ENCODE results near the gene WFS1. TPM values are rescaled to one million over a fixed set of nuclear protein-coding genes. Genes with fewer than 3 reads are reported as not detected.

Gene WFS1
- total RNA-seq, 1 donor from 2014 or later, result 41.1 TPM

DNA sequence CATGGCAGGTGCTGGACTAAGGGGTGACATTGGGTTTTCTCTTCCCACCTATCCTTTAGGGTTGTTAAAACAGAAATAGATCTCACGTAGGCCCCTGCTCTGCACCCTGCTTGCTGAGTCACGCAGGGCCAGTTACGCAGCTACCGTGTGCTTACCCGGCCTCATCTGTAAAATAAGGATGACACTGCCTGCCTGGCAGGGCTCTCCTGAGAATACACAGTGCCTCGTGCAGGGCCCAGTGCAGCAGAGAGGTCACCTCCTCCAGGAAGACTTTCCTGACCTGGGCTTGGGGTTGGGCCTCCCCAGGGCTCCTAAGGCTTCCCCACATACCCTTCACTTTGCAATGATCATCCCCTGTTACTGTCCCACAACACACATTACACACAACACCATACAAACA is 35.7 kb upstream of the WFS1 start:
- TF ChIP-seq, protein P1, sequence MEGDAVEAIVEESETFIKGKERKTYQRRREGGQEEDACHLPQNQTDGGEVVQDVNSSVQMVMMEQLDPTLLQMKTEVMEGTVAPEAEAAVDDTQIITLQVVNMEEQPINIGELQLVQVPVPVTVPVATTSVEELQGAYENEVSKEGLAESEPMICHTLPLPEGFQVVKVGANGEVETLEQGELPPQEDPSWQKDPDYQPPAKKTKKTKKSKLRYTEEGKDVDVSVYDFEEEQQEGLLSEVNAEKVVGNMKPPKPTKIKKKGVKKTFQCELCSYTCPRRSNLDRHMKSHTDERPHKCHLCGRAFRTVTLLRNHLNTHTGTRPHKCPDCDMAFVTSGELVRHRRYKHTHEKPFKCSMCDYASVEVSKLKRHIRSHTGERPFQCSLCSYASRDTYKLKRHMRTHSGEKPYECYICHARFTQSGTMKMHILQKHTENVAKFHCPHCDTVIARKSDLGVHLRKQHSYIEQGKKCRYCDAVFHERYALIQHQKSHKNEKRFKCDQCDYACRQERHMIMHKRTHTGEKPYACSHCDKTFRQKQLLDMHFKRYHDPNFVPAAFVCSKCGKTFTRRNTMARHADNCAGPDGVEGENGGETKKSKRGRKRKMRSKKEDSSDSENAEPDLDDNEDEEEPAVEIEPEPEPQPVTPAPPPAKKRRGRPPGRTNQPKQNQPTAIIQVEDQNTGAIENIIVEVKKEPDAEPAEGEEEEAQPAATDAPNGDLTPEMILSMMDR (conservative IDR thresholded peaks at IDR 0.05), result no peak
- H3K36me3 Mint-ChIP-seq, result no peaks in the 10 kb centered on the region
- peaks cover 5% of the 10 kb centered on the region for H3K4me1 Mint-ChIP-seq (ENCODE audit: unreplicated experiment)
- H3K27ac Mint-ChIP-seq, result no peak overlapping the region
- H3K27me3 Mint-ChIP-seq, result peaks cover 15% of the 10 kb centered on the region
- H3K9me3 Mint-ChIP-seq, result no peaks in the 10 kb centered on the region
- H3K4me3 Mint-ChIP-seq, result no peak overlapping the region
- no peak for DNase-seq (ENCODE audit: extremely low spot score, unreplicated experiment)

DNA sequence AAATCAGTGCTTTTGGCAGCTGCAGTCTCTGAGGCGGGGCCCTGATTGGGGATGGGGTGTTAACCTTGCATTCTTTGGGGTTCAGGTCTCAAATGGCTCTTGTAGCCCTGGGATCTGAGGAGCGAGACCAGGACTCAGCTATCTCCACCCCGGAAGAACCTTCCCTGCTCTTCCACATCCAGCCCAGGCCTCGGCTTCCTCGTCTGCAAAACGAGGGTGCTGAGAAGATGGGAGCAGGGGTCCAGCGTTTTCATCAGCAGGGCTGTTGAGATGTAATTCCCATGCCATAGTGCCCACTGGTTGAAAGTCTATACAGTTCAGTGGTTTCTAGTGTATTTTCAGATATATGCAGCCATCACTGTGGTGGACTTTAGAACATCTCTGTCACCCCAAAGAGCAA is 34.6 kb upstream of the WFS1 start:
- H3K4me3 Mint-ChIP-seq, result no peak overlapping the region
- H3K36me3 Mint-ChIP-seq, result no peaks in the 10 kb centered on the region
- peaks cover 5% of the 10 kb centered on the region for H3K4me1 Mint-ChIP-seq (ENCODE audit: unreplicated experiment)
- no peaks in the 10 kb centered on the region for H3K9me3 Mint-ChIP-seq
- no peak overlapping the region for H3K27ac Mint-ChIP-seq
- DNase-seq (ENCODE audit: extremely low spot score, unreplicated experiment), result no peak
- TF ChIP-seq, protein P1 (conservative IDR thresholded peaks at IDR 0.05), result no peak
- peaks cover 12% of the 10 kb centered on the region for H3K27me3 Mint-ChIP-seq

DNA sequence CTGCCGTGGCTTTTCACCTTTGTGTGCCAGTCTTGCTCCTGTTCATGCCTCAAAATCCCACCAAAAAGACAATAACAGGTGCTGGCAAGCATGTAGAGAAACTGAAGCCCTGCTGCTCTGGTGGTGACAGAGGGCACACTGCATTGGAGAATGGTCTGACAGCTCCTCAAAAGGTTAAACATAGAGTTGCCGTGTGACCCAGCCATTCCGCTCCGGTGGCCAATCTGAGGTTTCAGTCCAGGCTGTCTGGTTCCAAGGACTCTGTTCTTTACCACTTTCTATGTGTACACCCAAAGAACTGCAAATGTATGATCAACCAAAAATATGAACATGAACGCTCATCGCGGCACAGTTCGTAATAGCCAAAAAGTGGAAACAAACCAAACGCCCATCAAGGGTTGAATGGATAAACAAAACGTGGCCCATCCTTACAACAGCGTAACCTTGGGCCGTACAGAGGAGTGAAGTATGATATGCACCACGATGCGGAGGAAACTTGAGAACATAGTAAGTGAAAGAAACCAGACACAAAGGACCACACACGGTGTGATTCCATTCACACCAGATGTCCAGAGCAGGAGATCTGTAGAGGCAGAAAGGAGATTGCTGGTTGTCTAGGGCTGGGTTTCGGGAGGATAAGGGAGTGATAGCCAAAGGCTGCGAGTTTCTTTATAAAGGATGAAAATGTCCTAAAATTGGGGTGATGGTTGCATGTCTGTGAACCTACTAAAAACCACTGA is 33.6 kb upstream of the WFS1 start:
- H3K36me3 Mint-ChIP-seq, result no peaks in the 10 kb centered on the region
- TF ChIP-seq, protein P1 (conservative IDR thresholded peaks at IDR 0.05), result no peak
- peaks cover 5% of the 10 kb centered on the region for H3K4me1 Mint-ChIP-seq (ENCODE audit: unreplicated experiment)
- peaks cover 12% of the 10 kb centered on the region for H3K27me3 Mint-ChIP-seq
- H3K4me3 Mint-ChIP-seq, result no peak overlapping the region
- H3K9me3 Mint-ChIP-seq, result no peaks in the 10 kb centered on the region
- H3K27ac Mint-ChIP-seq, result no peak overlapping the region
- DNase-seq (ENCODE audit: extremely low spot score, unreplicated experiment), result no peak

DNA sequence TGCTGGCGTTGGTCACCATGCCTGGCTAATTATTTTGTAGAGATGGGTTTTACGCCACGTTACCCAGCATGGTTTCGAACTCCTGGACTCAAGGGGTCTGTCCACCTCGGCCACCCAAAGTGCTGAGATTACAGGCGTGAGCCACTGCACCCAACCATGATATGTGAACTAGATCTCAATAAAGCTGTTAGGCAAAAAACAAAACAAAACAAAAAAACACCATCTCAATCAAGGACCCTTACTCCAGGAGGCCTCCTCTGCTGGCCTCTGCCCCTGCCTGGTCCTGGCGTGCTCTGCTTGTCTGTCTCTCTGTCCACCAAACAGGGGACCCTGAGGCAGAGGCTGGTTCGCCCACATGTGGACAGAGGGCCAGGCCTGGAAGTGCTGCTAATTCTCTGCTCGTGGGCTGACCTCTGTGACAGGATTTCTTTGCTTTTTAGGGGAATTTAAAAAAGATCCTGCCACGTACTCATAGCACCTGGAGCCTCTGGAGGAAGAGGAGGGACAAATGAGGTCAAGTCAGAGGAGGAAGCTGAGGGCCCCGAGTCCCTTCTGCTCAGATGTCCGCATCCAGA is 32.7 kb upstream of the WFS1 start:
- DNase-seq (ENCODE audit: extremely low spot score, unreplicated experiment), result no peak
- H3K4me1 Mint-ChIP-seq (ENCODE audit: unreplicated experiment), result peaks cover 5% of the 10 kb centered on the region
- peaks cover 10% of the 10 kb centered on the region for H3K27me3 Mint-ChIP-seq
- TF ChIP-seq, protein P1 (conservative IDR thresholded peaks at IDR 0.05), result no peak
- H3K9me3 Mint-ChIP-seq, result no peaks in the 10 kb centered on the region
- H3K4me3 Mint-ChIP-seq, result no peak overlapping the region
- H3K27ac Mint-ChIP-seq, result no peak overlapping the region
- H3K36me3 Mint-ChIP-seq, result no peaks in the 10 kb centered on the region

DNA sequence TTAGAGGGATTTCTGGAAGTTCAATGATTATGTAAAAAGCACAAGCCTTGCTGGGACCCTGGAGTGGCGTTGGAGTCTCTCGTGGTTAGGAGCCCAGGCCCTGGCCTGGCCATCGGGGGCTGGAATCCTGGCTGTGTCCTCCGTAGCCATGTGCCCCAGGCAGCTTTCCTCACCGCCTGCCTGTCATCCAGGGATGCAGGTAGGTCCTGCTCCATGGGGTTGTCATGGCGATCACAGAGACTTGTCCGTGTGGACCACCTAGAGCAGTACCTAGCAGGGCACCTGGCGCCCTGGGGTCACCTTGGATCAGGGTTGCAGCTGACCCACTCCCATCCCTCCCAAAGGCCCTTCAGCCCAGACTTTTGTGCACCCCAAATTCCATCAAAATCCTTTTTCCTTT is 30.2 kb upstream of the WFS1 start:
- Mint-ChIP-seq H3K4me1 (ENCODE audit: unreplicated experiment) (peaks cover 5% of the 10 kb centered on the region), H3K9me3 (no peaks in the 10 kb centered on the region), H3K4me3 (no peak overlapping the region), H3K36me3 (no peaks in the 10 kb centered on the region), H3K27ac (no peak overlapping the region), H3K27me3 (peaks cover 22% of the 10 kb centered on the region)
- TF ChIP-seq, protein P1 (conservative IDR thresholded peaks at IDR 0.05), result no peak
- no peak for DNase-seq (ENCODE audit: extremely low spot score, unreplicated experiment)
